Transverse colon (tissue), 4 donors: ENCODE data around the gene NME5. TPM values are rescaled to one million over a fixed set of nuclear protein-coding genes. Genes with fewer than 3 reads are reported as not detected.

ENCODE experiments used
- DNase-seq: peaks from one replicate; pipeline ENCODE4 v3.0.0-alpha.2; 2019
- H3K27ac ChIP-seq, 4 donors: fragments of 200-600 bp; sonication (generic); 2 replicates each; pipeline ENCODE4 v1.5.1; 2016 to 2018; ENCODE audit warnings: inconsistent platforms in 4 of 4
- H3K27me3 ChIP-seq: fragments of 200-600 bp; sonication (generic); 2 replicates; pipeline ENCODE4 v1.5.1; 2017; ENCODE audit warnings: inconsistent platforms
- H3K36me3 ChIP-seq, 4 donors: fragments of 200-600 bp; sonication (generic); 2 replicates each; pipeline ENCODE4 v1.5.1; 2017 to 2019; ENCODE audit warnings: inconsistent platforms in 4 of 4
- H3K4me1 ChIP-seq, 4 donors: fragments of 200-600 bp; sonication (generic); 2 replicates each; pipeline ENCODE4 v1.5.1; 2017 to 2020; ENCODE audit warnings: inconsistent platforms in 4 of 4
- H3K4me3 ChIP-seq, 4 donors: fragments of 200-600 bp; sonication (generic); 1 replicate in 1 of 4; 2 replicates in 3 of 4; pipeline versions ENCODE4 v1.5.1 to v1.6.1; 2017 to 2019; ENCODE audit warnings: inconsistent platforms in 4 of 4
- H3K9me3 ChIP-seq, 2 donors: fragments of 200-600 bp; sonication (generic); 2 replicates each; pipeline ENCODE4 v1.5.1; 2017 to 2019; ENCODE audit warnings: inconsistent platforms in 2 of 2
- CTCF ChIP-seq, 5 experiments: fragments of 200-600 bp in 3 of 5; fragments of 450-650 bp in 2 of 5; sonication (generic) in 3 of 5; IDR thresholded peaks; 1 replicate in 2 of 5; 2 replicates in 3 of 5; pipeline ENCODE4 v1.5.1; 2016 to 2017; ENCODE audit warnings: antibody characterized with exemption in 5 of 5, inconsistent platforms in 3 of 5, mild to moderate bottlenecking in 2 of 5, moderate library complexity in 1 of 5
- EP300 ChIP-seq: sonication (generic); formaldehyde crosslinking; IDR thresholded peaks from one replicate; pipeline ENCODE4 v1.6.1; 2017; ENCODE audit warnings: antibody characterized with exemption, low read depth
- POLR2A ChIP-seq: fragments of 450-650 bp; IDR thresholded peaks from one replicate; pipeline ENCODE4 v1.6.1; 2016; ENCODE audit warnings: antibody characterized with exemption, mild to moderate bottlenecking, moderate library complexity
- POLR2AphosphoS5 ChIP-seq, 3 donors: sonication (generic); formaldehyde crosslinking; IDR thresholded peaks; one replicate each; pipeline ENCODE4 v1.6.1; 2016; ENCODE audit warnings: antibody characterized with exemption in 3 of 3
- WGBS, 2 donors: methylation state at CpG; one replicate each; pipeline ENCODE4 v1.1.5; 2018; ENCODE audit warnings: low coverage in 1 of 2; 5-methylcytosine and 5-hydroxymethylcytosine counted together
- in situ Hi-C, 4 donors: fragments of 200-750 bp; cut with MboI; loops; one replicate each; pipeline versions ENCODE4 v1.15.0 to v1.15.1; 2017; ENCODE audit warnings: low sequenced_read_pairs in 3 of 4, low pct_ligation_motif_present in 1 of 4, low pct_unique_long_range_greater_than_20kb in 1 of 4
- intact Hi-C: fragments of 100-400 bp; cut with DNase I; formaldehyde crosslinking; loops from one replicate; pipeline ENCODE4 v1.15.1; 2023; ENCODE audit warnings: low total_unique reads
- total RNA-seq, 4 donors: library from RNA; depleted of rRNA; stranded (reverse); fragments of >200 nt; gene quantifications; one replicate each; pipeline ENCODE4 v1.1.0, GENCODE V29; 2016

NME5 gene
- total RNA-seq, 4 donors from 2014 or later, result not detected

- 96% methylated on average over 3 to 5 of the region's 5 CpGs for WGBS, 2 donors
- no peak for DNase-seq
- no peak overlapping the region for H3K4me3 ChIP-seq
- TF ChIP-seq CTCF (IDR thresholded peaks at IDR 0.05), result no peak
- no peak for TF ChIP-seq POLR2AphosphoS5 (IDR thresholded peaks at IDR 0.05)
- no peak for TF ChIP-seq POLR2A
- TF ChIP-seq EP300, result no peak
- H3K27ac ChIP-seq, result no peak overlapping the region
- no peaks in the 10 kb centered on the region for H3K9me3 ChIP-seq
- H3K27me3 ChIP-seq, result no peaks in the 10 kb centered on the region
- in situ Hi-C loops (loop anchor here in 1 of 4 donors (25.0 kb wide), 2 partner anchors 231 to 356 kb away; partner anchors contain the start of gene ETF1), intact Hi-C loops (no loop called here)
- peaks cover 15 to 31% (median 21%) of the 10 kb centered on the region in 4 donors for H3K4me1 ChIP-seq
- H3K36me3 ChIP-seq, result peaks cover 0 to 6% (median 0%) of the 10 kb centered on the region in 4 donors
Observed at GRCh38 chr5:138180841-138181240, 41.6 kb upstream of the NME5 start.

GRCh38 chr5:138180183-138180782 is 41.1 kb upstream of the NME5 start:
- WGBS, 2 donors, result 50 to 77% methylated on average over 2 to 5 of the region's 5 CpGs
- H3K4me3 ChIP-seq, result peak overlapping the region in 1 of 4 donors; percentile 99

GRCh38 chr5:138179277-138179857 is 40.1 kb upstream of the NME5 start:
- peaks cover 0 to 18% (median 6%) of the 10 kb centered on the region in 4 donors for H3K36me3 ChIP-seq
- H3K27me3 ChIP-seq, result no peaks in the 10 kb centered on the region
- H3K9me3 ChIP-seq, result no peaks in the 10 kb centered on the region
- TF ChIP-seq CTCF (IDR thresholded peaks at IDR 0.05) (no peak), POLR2A (no peak), POLR2AphosphoS5 (IDR thresholded peaks at IDR 0.05) (no peak), EP300 (no peak)
- no peak for DNase-seq
- peaks cover 15 to 31% (median 21%) of the 10 kb centered on the region in 4 donors for H3K4me1 ChIP-seq
- WGBS, 2 donors, result 0 to 1% methylated on average over 1 to 23 of the region's 23 CpGs
- peak overlapping the region; percentile 84 to 93 (median 92) for H3K27ac ChIP-seq
- peak overlapping the region in 3 of 4 donors; percentile 71 to 99 (median 91) for H3K4me3 ChIP-seq
- intact Hi-C loops, result no loop called here
- in situ Hi-C loops, result loop anchor here in 1 of 4 donors (25.0 kb wide), 2 partner anchors 233 to 358 kb away; partner anchors contain the start of gene ETF1

More at GRCh38 chr5:138180183-138180782, 41.1 kb upstream of the NME5 start:
- no peak for DNase-seq
- Histone ChIP-seq H3K27me3 (no peaks in the 10 kb centered on the region), H3K9me3 (no peaks in the 10 kb centered on the region), H3K27ac (no peak overlapping the region), H3K4me1 (peaks cover 15 to 31% (median 21%) of the 10 kb centered on the region in 4 donors), H3K36me3 (peaks cover 0 to 9% (median 1%) of the 10 kb centered on the region in 4 donors)
- in situ Hi-C loops, result loop anchor here in 1 of 4 donors (25.0 kb wide), 2 partner anchors 232 to 357 kb away; partner anchors contain the start of gene ETF1
- TF ChIP-seq EP300 (no peak), CTCF (IDR thresholded peaks at IDR 0.05) (peak in 4 of 5 experiments; percentile 8 to 36 (median 24))
- intact Hi-C loops, result no loop called here

GRCh38 chr5:138178516-138179276 is 39.5 kb upstream of the NME5 start, which contains the start of the genes BRD8 and KIF20A:
TSS of gene BRD8 (minus strand) at chr5:138178630. CDS start at chr5:138178614, 16 bp downstream.
TSS of gene KIF20A (plus strand) at chr5:138179112. CDS start at chr5:138179681, 569 bp downstream.
- 1% methylated on average over 41 of the region's 41 CpGs; no CpG with 5 or more reads in 1 of the 2 donors for WGBS, 2 donors
- peak within 1 kb of the TSS; percentile 71 to 99 (median 91) for H3K4me3 ChIP-seq
- H3K9me3 ChIP-seq, result no peaks in the 10 kb centered on the region
- H3K4me1 ChIP-seq, result peaks cover 15 to 31% (median 21%) of the 10 kb centered on the region in 4 donors
- DNase-seq, result peak; percentile 97
- in situ Hi-C loops (loop anchor here in 1 of 4 donors (25.0 kb wide), 2 partner anchors 234 to 359 kb away; partner anchors contain the start of gene ETF1), intact Hi-C loops (no loop called here)
- peaks cover 0 to 25% (median 9%) of the 10 kb centered on the region in 4 donors for H3K36me3 ChIP-seq
- H3K27ac ChIP-seq, result peak within 1 kb of the TSS; percentile 84 to 93 (median 92)
- no peaks in the 10 kb centered on the region for H3K27me3 ChIP-seq
- TF ChIP-seq CTCF (IDR thresholded peaks at IDR 0.05), result no peak
- TF ChIP-seq POLR2AphosphoS5 (IDR thresholded peaks at IDR 0.05), result peak; percentile 50 to 88 (median 79)
- peak; percentile 22 for TF ChIP-seq POLR2A
- TF ChIP-seq EP300, result no peak
